ENCODE data around the gene CTSZ.

Gene CTSZ

DNA sequence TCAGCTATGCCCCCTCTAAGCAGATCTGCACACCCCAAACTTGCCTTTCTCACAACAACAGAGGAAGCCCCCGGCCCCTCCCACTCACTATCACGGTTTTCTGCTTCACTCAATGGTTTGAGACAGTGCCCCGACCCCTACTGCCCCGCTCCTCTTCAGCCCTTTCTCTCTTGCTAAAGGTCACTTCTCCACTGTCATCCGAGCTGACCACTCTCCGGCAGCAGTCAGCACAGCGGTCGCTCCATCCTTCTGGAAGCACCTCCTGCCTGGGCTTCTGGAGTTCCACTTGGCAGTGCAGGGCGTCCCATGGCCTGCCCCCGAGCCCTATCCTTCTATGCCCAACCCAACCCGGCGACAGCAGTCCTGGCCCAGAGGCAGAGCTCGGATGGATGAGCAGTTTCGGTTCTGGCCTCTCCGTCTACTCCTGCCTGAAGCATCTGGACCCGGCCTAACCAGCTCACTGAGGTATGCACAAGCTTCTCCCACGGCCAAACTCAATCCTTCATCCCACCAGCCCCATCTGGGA is 4.1 kb downstream of the CTSZ start:
- no peak overlapping the region for H3K4me3 ChIP-seq (ENCODE audit: low read depth in 1 of 2, low read length in 1 of 2)
- TF ChIP-seq, protein P1, sequence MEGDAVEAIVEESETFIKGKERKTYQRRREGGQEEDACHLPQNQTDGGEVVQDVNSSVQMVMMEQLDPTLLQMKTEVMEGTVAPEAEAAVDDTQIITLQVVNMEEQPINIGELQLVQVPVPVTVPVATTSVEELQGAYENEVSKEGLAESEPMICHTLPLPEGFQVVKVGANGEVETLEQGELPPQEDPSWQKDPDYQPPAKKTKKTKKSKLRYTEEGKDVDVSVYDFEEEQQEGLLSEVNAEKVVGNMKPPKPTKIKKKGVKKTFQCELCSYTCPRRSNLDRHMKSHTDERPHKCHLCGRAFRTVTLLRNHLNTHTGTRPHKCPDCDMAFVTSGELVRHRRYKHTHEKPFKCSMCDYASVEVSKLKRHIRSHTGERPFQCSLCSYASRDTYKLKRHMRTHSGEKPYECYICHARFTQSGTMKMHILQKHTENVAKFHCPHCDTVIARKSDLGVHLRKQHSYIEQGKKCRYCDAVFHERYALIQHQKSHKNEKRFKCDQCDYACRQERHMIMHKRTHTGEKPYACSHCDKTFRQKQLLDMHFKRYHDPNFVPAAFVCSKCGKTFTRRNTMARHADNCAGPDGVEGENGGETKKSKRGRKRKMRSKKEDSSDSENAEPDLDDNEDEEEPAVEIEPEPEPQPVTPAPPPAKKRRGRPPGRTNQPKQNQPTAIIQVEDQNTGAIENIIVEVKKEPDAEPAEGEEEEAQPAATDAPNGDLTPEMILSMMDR (IDR thresholded peaks at IDR 0.05), result no peak
- H3K27ac ChIP-seq, result peak overlapping the region; percentile 97
- no peaks in the 10 kb centered on the region for H3K9me3 ChIP-seq
- H3K27me3 ChIP-seq, result no peaks in the 10 kb centered on the region
- H3K36me3 ChIP-seq, result peaks cover 64% of the 10 kb centered on the region
- H3K4me1 ChIP-seq (ENCODE audit: control insufficient read depth in 1 of 2, insufficient read depth in 1 of 2, low read depth in 1 of 2, low read length in 1 of 2), result peaks cover 37 to 47% of the 10 kb centered on the region in 2 experiments

DNA sequence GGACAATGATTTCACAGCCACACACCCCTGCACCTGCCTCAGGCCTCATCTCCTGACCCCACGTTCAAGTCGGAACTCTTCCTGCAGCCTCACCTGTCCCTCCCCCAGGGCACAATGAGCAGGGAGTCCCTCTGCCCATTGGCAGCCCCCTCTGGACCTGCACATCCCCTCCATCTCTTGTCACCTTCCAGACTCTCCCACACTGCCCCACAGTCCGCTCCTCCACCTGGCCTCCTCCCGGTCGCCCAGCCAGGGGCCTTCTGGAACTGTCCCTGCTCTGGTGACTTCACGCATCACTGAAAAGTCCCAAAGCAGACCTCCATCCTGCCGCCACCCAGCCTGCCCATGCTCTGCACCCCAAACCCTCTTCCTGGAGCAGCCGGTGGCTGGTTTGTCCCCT is 4.7 kb downstream of the CTSZ start:
- peak overlapping the region; percentile 97 for H3K27ac ChIP-seq
- H3K27me3 ChIP-seq, result no peaks in the 10 kb centered on the region
- H3K4me1 ChIP-seq (ENCODE audit: control insufficient read depth in 1 of 2, insufficient read depth in 1 of 2, low read depth in 1 of 2, low read length in 1 of 2), result peaks cover 34 to 41% of the 10 kb centered on the region in 2 experiments
- peaks cover 70% of the 10 kb centered on the region for H3K36me3 ChIP-seq
- TF ChIP-seq, protein P1 (IDR thresholded peaks at IDR 0.05), result no peak
- H3K9me3 ChIP-seq, result no peaks in the 10 kb centered on the region
- no peak overlapping the region for H3K4me3 ChIP-seq (ENCODE audit: low read depth in 1 of 2, low read length in 1 of 2)

DNA sequence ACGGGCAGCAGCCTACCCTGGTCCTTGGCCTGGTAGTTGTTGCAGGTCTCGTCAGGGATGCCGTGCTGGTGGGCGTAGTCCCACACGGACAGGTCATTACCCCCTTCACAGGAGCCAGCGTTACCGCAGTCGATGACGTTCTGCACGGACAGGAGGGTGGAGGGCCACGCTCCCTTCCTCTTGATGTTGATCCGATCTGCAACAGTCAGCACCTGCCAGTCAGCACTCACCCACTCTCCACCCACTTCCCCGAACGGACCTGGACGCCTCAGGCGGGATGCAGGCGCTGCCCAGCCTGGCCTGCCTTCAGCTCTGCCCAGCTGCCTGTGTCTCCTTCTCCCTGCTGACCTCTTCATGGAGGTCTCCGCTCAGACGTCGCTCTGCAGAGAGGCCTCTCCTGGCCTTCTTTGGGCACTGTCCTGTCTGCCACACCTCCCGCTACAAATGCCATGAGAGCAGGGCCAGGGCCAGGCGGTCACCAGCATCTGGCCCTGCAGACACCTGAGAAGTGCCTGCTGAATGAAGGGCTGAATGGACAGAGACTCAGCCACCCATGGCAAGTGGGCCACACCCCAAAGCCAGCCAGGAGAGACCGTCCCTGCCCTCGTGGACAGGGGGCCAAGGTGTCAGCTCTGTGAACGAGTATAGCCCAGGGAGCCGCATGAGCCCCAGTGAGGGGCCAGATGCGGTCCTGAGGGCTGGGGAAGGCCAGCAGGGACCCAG is 5.4 kb downstream of the CTSZ start:
- no peaks in the 10 kb centered on the region for H3K9me3 ChIP-seq
- H3K36me3 ChIP-seq, result peaks cover 77% of the 10 kb centered on the region
- H3K27ac ChIP-seq, result no peak overlapping the region
- H3K27me3 ChIP-seq, result no peaks in the 10 kb centered on the region
- TF ChIP-seq, protein P1 (IDR thresholded peaks at IDR 0.05), result no peak
- H3K4me1 ChIP-seq (ENCODE audit: control insufficient read depth in 1 of 2, insufficient read depth in 1 of 2, low read depth in 1 of 2, low read length in 1 of 2), result peaks cover 34 to 40% of the 10 kb centered on the region in 2 experiments
- no peak overlapping the region for H3K4me3 ChIP-seq (ENCODE audit: low read depth in 1 of 2, low read length in 1 of 2)

DNA sequence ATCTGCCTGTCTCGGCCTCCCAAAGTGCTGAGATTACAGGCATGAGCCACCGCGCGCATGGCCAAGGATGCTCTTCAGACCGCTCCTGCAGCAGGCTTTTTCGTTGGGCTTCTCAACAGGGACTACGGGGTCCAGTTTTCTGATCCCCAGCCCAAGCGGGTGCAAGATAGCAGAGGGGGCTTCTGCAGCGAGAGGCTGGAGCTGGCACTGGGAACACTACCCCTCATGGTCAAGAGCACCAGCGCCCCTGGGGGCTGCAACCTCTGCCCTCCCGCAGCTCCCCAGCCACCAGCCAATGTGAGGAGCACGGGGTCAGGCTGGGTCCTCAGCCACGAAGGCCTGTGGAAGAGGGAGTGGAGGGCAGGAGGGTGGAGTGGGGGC is 6.0 kb downstream of the CTSZ start:
- TF ChIP-seq, protein P1 (IDR thresholded peaks at IDR 0.05), result no peak
- H3K27ac ChIP-seq, result no peak overlapping the region
- no peak overlapping the region for H3K4me3 ChIP-seq (ENCODE audit: low read depth in 1 of 2, low read length in 1 of 2)
- no peaks in the 10 kb centered on the region for H3K27me3 ChIP-seq
- H3K36me3 ChIP-seq, result peaks cover 83% of the 10 kb centered on the region
- H3K4me1 ChIP-seq (ENCODE audit: control insufficient read depth in 1 of 2, insufficient read depth in 1 of 2, low read depth in 1 of 2, low read length in 1 of 2), result peaks cover 32 to 34% of the 10 kb centered on the region in 2 experiments
- no peaks in the 10 kb centered on the region for H3K9me3 ChIP-seq

DNA sequence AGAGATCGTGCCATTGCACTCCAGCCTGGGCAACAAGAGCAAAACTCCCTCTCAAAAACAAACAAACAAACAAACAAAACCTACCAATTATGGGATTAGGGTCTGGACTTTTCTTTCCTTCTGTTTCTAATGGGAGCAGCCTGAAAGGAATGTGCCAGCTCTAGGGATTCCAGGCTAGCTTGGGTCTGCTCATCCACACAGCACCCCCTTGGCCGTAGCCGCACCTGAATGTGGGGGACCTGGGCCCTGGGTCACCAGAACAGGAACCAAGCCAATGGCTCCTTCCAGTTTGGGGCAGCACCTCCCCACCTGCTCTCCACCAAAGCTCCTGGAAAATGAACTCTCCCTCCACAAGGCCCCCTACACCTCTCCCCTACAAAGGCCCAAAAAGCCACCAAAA is 6.7 kb downstream of the CTSZ start:
- Histone ChIP-seq H3K27ac (peak overlapping the region; percentile 5), H3K4me1 (ENCODE audit: control insufficient read depth in 1 of 2, insufficient read depth in 1 of 2, low read depth in 1 of 2, low read length in 1 of 2) (peaks cover 25 to 27% of the 10 kb centered on the region in 2 experiments), H3K36me3 (peaks cover 90% of the 10 kb centered on the region), H3K4me3 (ENCODE audit: low read depth in 1 of 2, low read length in 1 of 2) (no peak overlapping the region), H3K27me3 (no peaks in the 10 kb centered on the region), H3K9me3 (no peaks in the 10 kb centered on the region)
- TF ChIP-seq, protein P1 (IDR thresholded peaks at IDR 0.05), result no peak

All from neutrophil (primary cell).